Suppressor macrophage (primary cell): ENCODE measurements around the gene BRI3.
A peak's percentile ranks its signal among the peaks of the same experiment; 100 is the strongest.

Experiments used
- DNase-seq, 4 experiments: peaks; one replicate each; pipeline ENCODE4 v3.0.0-alpha.2; 2020 to 2022
- total RNA-seq, 17 experiments: gene quantifications; one replicate each; lab custom pipeline; 2026; ENCODE audit warnings: mixed read lengths in 6 of 17, inconsistent platforms in 3 of 17; lab: John Stamatoyannopoulos, UW

Gene BRI3
- total RNA-seq = 48.2 to 198 (median 147) reads per million in 17 experiments

- DNase-seq = peak; percentile 96 to 100 (median 98)
These were observed at the start of gene BRI3 for GRCh38 chr7:98280791-98281756. TSS of gene BRI3 (plus strand) at chr7:98281686. CDS start at chr7:98281796, 110 bp downstream.

GRCh38 chr7:98232263-98232585 is 49.3 kb upstream of the BRI3 start:
- peak in 2 of 4 experiments; percentile 24 to 26 for DNase-seq

DNA sequence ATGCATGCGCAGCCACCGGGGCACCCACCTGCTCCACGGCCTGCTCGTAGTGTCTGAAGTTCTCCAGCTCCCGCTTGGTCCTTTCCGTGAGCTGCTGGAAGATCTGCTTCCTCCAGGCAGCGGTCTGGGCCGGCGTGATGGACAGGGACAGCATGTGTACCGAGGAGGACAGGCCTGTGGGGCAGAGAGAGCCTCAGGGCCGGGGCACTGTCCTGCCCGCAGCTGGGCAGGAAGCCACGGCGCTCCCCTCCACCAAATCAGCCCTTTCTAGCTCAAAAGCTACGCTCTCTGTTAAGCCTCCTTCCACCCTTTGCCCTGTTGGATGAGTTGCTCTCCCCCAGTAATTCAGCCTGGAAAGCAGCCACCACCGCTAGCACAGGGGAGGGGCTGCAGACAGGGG is 48.7 kb upstream of the BRI3 start:
- no peak for DNase-seq

- DNase-seq = no peak
These were observed 48.0 kb upstream of the BRI3 start for GRCh38 chr7:98233219-98234070.

- DNase-seq = no peak
These were observed 46.9 kb upstream of the BRI3 start for GRCh38 chr7:98234429-98235147.

GRCh38 chr7:98235901-98236300 is 45.6 kb upstream of the BRI3 start:
- DNase-seq = no peak

DNA sequence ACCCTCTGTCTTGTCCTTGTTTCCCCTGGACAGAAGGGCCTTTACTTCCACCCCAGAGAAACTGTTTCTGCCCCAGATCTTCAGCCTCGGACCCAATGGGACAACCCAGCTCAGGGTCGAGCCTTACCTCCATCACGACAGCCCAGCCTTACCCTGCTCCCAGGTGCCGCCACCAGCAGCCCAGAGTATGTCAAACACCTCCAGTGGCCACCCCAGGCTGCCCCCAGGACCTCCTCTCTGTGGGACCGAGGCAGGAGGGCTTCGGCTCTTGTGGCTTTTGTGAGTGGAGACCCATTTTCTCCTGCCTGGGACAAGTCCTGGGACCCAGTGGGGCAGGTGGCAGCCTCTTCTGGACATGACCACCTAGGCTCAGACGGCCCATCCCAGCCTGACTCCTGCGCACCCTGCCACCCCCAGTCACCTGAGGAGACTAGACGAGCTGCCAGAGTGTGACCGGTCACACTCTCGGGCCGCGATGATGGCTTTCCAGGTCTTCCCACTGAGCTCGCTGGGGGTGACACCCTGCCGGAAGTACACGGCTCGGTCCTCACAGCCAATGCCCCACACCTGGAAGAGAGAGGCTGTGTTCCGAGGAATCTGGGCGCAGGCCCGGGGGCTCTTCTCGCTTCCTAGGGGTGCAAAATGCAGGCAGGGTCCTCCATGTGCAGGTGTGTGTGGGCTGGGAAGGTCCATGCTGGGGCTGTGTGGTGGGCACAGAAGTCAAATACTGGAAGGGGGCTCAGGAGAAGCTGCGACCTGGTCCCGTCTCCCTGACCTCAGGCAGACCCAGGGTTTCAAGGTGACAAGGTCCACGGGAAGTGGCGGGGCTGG is 44.9 kb upstream of the BRI3 start:
- no peak for DNase-seq

- DNase-seq = no peak
These were observed 43.4 kb upstream of the BRI3 start for GRCh38 chr7:98238076-98238475.

- DNase-seq = no peak
These were observed 42.5 kb upstream of the BRI3 start for GRCh38 chr7:98238976-98239375.

GRCh38 chr7:98240961-98241673 is 40.4 kb upstream of the BRI3 start:
- DNase-seq = peak; percentile 33 to 64 (median 56)

DNA sequence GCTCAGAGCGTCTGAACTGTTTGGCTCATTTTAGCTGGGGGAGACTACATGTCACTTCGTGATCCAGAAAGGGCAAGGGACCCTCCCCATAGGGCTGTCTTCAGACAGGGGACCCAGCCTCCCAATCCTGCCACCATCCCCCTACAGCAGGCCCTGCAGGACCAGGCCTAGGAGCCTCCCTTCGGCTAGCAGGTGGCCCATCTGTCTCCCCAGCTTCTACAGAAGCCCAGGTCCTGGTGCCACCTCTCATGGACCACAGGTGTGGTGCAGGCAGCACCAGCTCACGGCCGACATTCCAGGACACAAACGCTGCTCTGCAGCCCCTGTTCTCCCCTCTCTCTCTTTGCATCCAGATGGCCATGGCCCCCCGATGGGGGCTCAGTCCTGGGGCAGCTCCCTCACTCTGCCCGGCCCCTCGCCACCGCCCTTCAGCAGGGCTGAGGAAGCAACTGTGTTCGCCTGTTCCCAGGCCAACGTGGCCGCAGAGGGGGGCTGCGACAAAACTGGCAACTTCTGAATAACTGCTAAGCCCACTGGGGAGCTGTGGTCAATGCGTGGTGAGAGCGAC is 39.7 kb upstream of the BRI3 start:
- no peak for DNase-seq

DNA sequence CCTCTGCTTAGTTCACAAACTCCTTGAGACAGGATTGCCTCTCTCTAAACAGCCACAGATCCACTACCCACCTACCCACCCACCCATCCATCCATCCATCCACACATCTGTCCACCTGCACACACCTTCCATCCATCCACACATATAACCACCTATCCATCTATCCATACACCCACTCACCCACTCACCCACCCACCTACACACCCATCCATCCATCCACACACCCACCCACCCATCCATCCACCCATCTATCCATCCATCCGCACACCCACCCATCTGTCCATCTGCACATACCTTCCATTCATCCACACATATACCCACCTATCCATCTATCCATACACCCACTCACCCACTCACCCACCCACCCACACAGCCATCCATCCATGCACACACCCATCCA is 39.1 kb upstream of the BRI3 start:
- no peak for DNase-seq

DNA sequence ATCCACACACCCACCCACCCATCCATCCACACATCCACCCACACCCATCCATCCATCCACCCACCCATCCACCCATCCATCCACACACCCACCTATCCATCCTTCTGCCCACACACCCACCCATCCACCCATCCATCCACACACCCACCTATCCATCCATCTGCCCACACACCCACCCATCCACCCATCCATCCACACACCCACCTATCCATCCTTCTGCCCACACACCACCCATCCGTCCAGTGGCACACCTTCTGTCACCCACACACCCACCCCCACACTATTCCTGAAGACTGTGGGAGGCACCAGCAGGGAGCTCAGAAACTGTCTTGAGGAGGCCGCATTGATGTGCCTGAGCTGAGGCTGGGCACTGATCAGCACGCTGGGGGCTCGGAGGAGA is 38.6 kb upstream of the BRI3 start:
- no peak for DNase-seq

GRCh38 chr7:98244871-98245270 is 36.6 kb upstream of the BRI3 start:
- no peak for DNase-seq

- DNase-seq = no peak
These were observed 33.3 kb upstream of the BRI3 start for GRCh38 chr7:98248156-98248555.

GRCh38 chr7:98249106-98249505 is 32.4 kb upstream of the BRI3 start:
- DNase-seq = peak; percentile 32 to 76 (median 70)

GRCh38 chr7:98250789-98251188 is 30.7 kb upstream of the BRI3 start:
- no peak for DNase-seq

DNA sequence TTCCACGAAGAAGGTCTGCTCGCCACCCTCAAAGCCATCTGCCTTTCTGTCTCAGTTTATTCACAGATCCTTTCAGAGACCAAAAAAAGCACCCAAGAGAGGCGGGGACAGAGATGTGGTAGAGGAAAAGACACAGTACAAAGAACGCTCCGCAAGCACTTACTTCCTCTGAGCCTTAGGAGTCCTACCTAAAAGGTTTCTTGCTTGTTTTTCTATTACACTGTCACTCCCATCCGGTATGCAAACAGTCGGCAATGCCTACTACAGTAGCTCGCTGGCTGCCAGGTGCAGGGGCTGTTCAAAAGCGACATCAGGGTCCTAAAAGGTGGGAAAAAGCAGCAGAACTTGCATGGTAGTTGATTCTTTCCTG is 30.3 kb upstream of the BRI3 start:
- DNase-seq = peak in 1 of 4 experiments; percentile 27

DNA sequence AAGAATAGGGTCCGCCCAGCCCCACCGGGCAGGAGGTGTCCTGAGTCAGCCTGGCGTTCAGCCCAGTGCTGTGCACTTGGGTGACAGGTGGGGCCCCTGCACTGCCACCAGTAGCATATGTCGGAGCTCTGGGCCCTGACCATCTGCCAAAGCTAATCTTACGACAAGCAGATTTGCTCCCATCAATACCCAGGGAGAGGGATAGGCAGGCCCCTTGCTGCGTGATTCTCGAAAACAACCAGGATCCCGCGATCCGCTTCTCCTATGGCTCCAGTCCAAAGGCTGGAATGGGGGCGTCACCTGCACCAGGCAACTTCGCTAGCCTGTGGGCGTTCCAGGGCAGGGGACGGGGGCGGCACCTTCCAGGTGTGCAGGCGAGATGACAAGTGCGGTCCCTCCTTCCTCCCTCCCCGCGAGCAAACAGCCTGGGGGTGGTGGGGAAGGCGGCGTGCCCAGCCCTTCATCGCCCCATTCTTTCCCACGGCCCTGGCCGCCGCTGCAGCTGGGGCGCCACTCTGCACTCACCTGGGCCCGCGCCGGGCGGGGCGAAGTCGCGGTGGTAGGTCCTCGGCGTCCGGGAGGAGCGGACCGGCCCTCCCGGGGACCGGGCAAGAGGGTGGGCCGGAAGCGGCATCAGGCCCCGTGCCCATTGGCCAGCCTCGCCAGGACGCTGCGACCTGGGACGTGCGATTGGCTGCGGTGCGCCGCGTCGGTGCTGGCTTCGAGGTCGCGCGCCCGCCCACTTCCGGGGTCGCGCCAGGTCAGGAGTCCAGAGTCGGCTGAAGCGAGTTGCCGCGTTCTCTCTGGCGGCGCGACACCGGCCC is 29.7 kb upstream of the BRI3 start, which contains the start of gene TECPR1:
Gene TECPR1 (minus strand): TSS at position 632 of the 824 bp plus-strand sequence. CDS start 6,086 bp downstream, outside the sequence.
- peak; percentile 95 to 98 (median 98) for DNase-seq
